ENCODE measurements around the gene A2ML1.
"Not testable (repeated sequence)": the region's sequence is repeated elsewhere in the genome, so short reads cannot be mapped to it uniquely, and the experiment has no call there.

Gene A2ML1

GRCh38 chr12:8852119-8852518 is 29.7 kb downstream of the A2ML1 start:
- no peak for DNase-seq (ENCODE audit: low read depth in 2 of 2)

GRCh38 chr12:8855891-8856290 is 33.5 kb downstream of the A2ML1 start:
- no peak for DNase-seq (ENCODE audit: low read depth in 2 of 2)

- DNase-seq (ENCODE audit: low read depth in 2 of 2): not testable (repeated sequence)
Measured at GRCh38 chr12:8859448-8859847, 37.0 kb downstream of the A2ML1 start.

- DNase-seq (ENCODE audit: low read depth in 2 of 2): peak in 1 of 2 donors; percentile 10
Measured at GRCh38 chr12:8860165-8860961, 37.9 kb downstream of the A2ML1 start.

- no peak for DNase-seq (ENCODE audit: low read depth in 2 of 2)
Measured at GRCh38 chr12:8866429-8866828, 44.0 kb downstream of the A2ML1 start.

GRCh38 chr12:8867009-8867408 is 44.6 kb downstream of the A2ML1 start:
- DNase-seq (ENCODE audit: low read depth in 2 of 2): no peak

GRCh38 chr12:8867786-8868185 is 45.4 kb downstream of the A2ML1 start:
- DNase-seq (ENCODE audit: low read depth in 2 of 2): no peak

- DNase-seq (ENCODE audit: low read depth in 2 of 2): no peak
Measured at GRCh38 chr12:8870586-8870985, 48.2 kb downstream of the A2ML1 start.

- no peak for DNase-seq (ENCODE audit: low read depth in 2 of 2)
Measured at GRCh38 chr12:8871068-8871467, 48.6 kb downstream of the A2ML1 start.

- DNase-seq (ENCODE audit: low read depth in 2 of 2): no peak
Measured at GRCh38 chr12:8876887-8877286, 54.5 kb downstream of the A2ML1 start.

GRCh38 chr12:8886502-8887284 is 64.3 kb downstream of the A2ML1 start:
- DNase-seq (ENCODE audit: low read depth in 2 of 2): no peak

GRCh38 chr12:8887285-8887715 is 64.9 kb downstream of the A2ML1 start:
- no peak for DNase-seq (ENCODE audit: low read depth in 2 of 2)

GRCh38 chr12:8890313-8891085 is 68.1 kb downstream of the A2ML1 start:
- DNase-seq (ENCODE audit: low read depth in 2 of 2): peak; percentile 15 to 53

- DNase-seq (ENCODE audit: low read depth in 2 of 2): no peak
Measured at GRCh38 chr12:8891976-8892375, 69.6 kb downstream of the A2ML1 start.

- no peak for DNase-seq (ENCODE audit: low read depth in 2 of 2)
Measured at GRCh38 chr12:8894378-8894777, 72.0 kb downstream of the A2ML1 start.

GRCh38 chr12:8894986-8895385 is 72.6 kb downstream of the A2ML1 start:
- DNase-seq (ENCODE audit: low read depth in 2 of 2): no peak

- no peak for DNase-seq (ENCODE audit: low read depth in 2 of 2)
Measured at GRCh38 chr12:8897081-8897480, 74.7 kb downstream of the A2ML1 start.

GRCh38 chr12:8899830-8900229 is 77.4 kb downstream of the A2ML1 start:
- DNase-seq (ENCODE audit: low read depth in 2 of 2): no peak

GRCh38 chr12:8902703-8903102 is 80.3 kb downstream of the A2ML1 start:
- DNase-seq (ENCODE audit: low read depth in 2 of 2): not testable (repeated sequence)

- no peak for DNase-seq (ENCODE audit: low read depth in 2 of 2)
Measured at GRCh38 chr12:8903646-8904045, 81.2 kb downstream of the A2ML1 start.

- no peak for DNase-seq (ENCODE audit: low read depth in 2 of 2)
Measured at GRCh38 chr12:8904665-8905064, 82.2 kb downstream of the A2ML1 start.

- no peak for DNase-seq (ENCODE audit: low read depth in 2 of 2)
Measured at GRCh38 chr12:8905546-8905945, 83.1 kb downstream of the A2ML1 start.

Data from activated CD4-positive, alpha-beta T cell treated with anti-CD3 and anti-CD28 coated beads for 24 hours (primary cell).